ENCODE measurements around the gene TNNI3K.

Gene TNNI3K

DNA sequence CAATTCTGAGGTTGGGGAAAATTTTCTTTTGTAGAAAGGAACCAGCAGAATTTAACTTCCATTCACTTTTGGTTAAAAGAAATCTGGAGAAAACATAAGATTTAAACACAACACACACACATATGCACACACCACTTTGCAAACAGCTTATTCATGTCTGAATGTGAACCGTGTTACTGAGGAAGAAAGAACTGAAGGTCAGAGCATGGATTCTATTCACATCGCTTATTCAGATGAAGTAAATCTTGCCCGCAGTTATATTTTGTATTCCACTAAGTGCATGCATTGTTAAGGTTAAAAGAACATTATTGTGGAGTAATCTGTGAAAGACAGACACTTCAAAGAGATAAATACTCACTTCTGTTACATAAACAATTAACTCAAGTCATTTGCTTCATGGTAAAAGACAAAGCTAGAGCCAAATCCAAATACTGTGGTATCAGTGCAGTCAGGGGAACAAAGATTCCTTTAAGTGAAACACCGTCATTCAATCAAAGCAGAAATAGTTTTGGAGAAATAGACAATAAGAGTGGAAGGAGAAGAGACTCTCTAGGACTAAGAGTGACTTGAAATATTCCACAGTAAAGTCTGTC is 195.3 kb downstream of the TNNI3K start:
- TF ChIP-seq, protein P1, sequence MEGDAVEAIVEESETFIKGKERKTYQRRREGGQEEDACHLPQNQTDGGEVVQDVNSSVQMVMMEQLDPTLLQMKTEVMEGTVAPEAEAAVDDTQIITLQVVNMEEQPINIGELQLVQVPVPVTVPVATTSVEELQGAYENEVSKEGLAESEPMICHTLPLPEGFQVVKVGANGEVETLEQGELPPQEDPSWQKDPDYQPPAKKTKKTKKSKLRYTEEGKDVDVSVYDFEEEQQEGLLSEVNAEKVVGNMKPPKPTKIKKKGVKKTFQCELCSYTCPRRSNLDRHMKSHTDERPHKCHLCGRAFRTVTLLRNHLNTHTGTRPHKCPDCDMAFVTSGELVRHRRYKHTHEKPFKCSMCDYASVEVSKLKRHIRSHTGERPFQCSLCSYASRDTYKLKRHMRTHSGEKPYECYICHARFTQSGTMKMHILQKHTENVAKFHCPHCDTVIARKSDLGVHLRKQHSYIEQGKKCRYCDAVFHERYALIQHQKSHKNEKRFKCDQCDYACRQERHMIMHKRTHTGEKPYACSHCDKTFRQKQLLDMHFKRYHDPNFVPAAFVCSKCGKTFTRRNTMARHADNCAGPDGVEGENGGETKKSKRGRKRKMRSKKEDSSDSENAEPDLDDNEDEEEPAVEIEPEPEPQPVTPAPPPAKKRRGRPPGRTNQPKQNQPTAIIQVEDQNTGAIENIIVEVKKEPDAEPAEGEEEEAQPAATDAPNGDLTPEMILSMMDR (conservative IDR thresholded peaks at IDR 0.05; ENCODE audit: low read length): no peak
- no peak for DNase-seq (ENCODE audit: low read depth)
- no peak overlapping the region for H3K4me3 ChIP-seq (ENCODE audit: low read length)

DNA sequence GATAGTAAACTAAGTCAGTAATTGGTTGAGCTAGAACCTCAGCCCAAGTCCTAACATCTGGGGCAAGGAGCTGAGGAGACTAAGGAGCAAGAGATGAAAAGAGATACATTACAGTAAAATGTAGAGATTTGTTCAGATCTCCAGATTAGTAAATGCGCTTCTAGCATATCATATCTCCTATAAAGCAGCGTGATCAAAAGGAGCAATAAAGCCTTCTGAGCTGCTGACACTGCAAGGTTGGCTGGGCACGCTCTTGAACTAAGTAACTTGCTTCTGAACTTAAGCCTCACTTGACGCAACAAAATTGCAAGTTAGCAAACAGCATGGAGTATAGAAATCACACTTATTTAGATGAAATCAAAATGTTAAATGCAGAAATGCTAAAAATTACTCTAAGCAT is 196.3 kb downstream of the TNNI3K start:
- TF ChIP-seq, protein P1 (conservative IDR thresholded peaks at IDR 0.05; ENCODE audit: low read length): no peak
- H3K4me3 ChIP-seq (ENCODE audit: low read length): no peak overlapping the region
- no peak for DNase-seq (ENCODE audit: low read depth)

DNA sequence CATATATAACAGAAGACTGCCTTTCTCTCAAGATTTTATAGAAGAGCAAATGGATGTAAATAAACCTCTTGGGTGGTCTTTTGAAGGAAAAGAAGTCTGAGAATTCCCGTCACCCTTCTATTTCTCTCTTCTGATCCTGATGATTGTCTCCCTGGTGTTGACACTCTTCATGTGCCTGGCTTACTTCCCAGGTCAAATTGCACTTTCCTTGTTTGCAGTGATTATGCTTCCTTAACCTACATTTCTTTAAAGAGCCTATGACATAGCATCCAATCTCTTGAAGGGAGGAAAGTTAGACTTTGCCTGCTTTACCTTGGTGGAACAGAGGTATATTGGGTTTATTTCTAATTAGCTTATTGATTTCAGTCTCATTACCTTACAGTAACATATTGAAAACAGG is 197.1 kb downstream of the TNNI3K start:
- DNase-seq (ENCODE audit: low read depth): no peak
- no peak overlapping the region for H3K4me3 ChIP-seq (ENCODE audit: low read length)
- TF ChIP-seq, protein P1 (conservative IDR thresholded peaks at IDR 0.05; ENCODE audit: low read length): no peak

DNA sequence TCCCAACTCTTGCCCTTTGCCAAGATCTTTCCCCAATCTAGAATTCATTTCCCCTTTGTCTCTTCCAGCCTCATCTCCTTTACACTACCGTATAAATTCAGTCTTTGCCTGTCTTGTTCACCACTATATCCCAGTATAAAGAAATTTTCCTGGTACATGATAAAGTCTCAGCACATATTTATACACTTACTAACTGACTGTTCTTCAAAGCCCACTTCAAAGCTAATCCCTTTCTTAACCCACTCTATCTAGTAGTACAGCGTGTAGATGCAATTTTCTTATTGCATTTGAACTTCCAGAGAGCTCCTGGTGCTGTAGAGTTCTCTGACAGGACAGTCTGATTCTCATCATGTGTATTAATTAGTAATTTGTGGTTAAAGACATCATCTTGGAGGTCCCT is 199.1 kb downstream of the TNNI3K start:
- no peak overlapping the region for H3K4me3 ChIP-seq (ENCODE audit: low read length)
- TF ChIP-seq, protein P1 (conservative IDR thresholded peaks at IDR 0.05; ENCODE audit: low read length): no peak
- DNase-seq (ENCODE audit: low read depth): no peak

DNA sequence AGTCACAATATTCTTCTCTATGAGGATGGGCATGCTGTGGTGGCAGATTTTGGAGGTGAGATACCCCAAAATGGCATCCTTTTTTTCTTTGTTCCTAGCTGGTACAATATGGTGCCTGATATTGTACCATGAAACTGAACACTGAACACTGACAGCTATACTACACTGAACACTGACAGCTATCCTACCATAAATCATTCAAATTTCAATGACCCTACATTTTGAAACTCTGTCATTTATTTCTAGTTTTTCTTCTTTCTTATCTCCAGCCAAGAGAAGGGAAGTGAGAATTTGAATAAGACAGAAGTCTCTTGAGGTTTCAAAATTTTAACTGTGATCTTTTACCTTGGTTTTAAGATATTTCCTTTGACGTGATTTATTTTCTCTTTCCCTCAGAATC is 200.9 kb downstream of the TNNI3K start:
- no peak for DNase-seq (ENCODE audit: low read depth)
- H3K4me3 ChIP-seq (ENCODE audit: low read length): no peak overlapping the region
- TF ChIP-seq, protein P1 (conservative IDR thresholded peaks at IDR 0.05; ENCODE audit: low read length): no peak

DNA sequence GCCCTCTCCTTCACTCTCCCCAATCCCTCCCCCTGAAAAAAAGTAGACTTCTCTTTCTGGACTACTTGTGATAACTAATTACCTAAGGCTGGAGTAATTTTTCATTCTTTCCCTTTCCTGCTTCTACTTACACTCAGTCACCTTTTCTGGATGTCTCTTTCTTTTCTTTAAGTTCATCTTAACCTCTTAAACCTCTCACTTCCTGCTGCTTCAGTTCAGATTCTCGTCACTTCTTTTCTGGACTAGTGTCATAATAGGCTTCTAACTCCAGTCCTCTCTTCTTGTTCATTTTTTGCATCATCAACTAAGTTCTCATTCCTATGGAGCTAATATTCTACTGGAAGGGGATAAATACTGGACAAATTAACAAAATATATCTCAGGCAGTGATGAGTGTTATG is 201.8 kb downstream of the TNNI3K start:
- TF ChIP-seq, protein P1 (conservative IDR thresholded peaks at IDR 0.05; ENCODE audit: low read length): no peak
- H3K4me3 ChIP-seq (ENCODE audit: low read length): no peak overlapping the region
- DNase-seq (ENCODE audit: low read depth): no peak

DNA sequence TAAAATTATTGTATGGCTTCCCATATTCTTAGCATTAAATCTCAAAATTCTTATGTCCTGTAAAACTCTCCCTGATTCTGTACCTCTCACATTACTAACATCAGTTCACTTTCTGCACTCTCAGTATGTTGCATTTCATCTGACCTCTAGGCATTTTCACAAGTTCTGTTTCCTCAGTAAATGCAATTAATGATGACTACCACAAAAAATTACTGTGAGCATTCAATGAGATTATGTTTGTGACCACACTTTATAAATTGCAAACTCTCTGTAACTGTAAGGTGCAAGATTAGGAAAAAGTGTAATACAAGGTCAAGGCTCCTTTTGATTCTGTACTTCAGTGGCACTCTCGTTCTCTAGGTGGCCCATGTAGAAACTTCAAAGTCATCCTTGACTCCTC is 216.8 kb downstream of the TNNI3K start:
- TF ChIP-seq, protein P1 (conservative IDR thresholded peaks at IDR 0.05; ENCODE audit: low read length): no peak
- H3K4me3 ChIP-seq (ENCODE audit: low read length): no peak overlapping the region
- no peak for DNase-seq (ENCODE audit: low read depth)

Measured in AG10803 (cell line).